HCT116 (cell line): Measurements from ENCODE around the gene MINDY4. TPM values are rescaled to one million over a fixed set of nuclear protein-coding genes. Genes with fewer than 3 reads are reported as not detected.

Experiments
- ATAC-seq: fragments of 200-7000 bp; cut with Tn5 transposase; 2 replicates; pipeline ENCODE4 v1.9.1; 2020; ENCODE audit warnings: mild to moderate bottlenecking, moderate library complexity
- BruUV-seq: library from RNA; stranded (reverse); fragments of 400-500 nt; replicated peaks from 2 replicates; lab custom pipeline; 2021; lab: Mats Ljungman, UMichigan
- CTCF ChIA-PET: fragments of 300-600 bp; sonication (Branson Sonifier 250); formaldehyde crosslinking; loops from one replicate; lab custom pipeline; 2021; ENCODE audit warnings: antibody characterized with exemption; lab: Charles Lee
- POLR2A ChIA-PET: fragments of 300-600, 350-600 bp; sonication (Branson Sonifier 250); formaldehyde crosslinking; loops from one replicate; lab custom pipeline; 2021; ENCODE audit warnings: antibody characterized with exemption; lab: Charles Lee
- RAD21 ChIA-PET, 2 experiments: fragments of 300-600 bp; sonication (Branson Sonifier 250); formaldehyde crosslinking; loops; one replicate each; lab custom pipeline; 2023; ENCODE audit warnings: low total read pairs in 2 of 2; ENCODE audit not compliant: uncharacterized antibody in 2 of 2, unreplicated experiment in 2 of 2, low non-redundant PET in 1 of 2; lab: Charles Lee
- DNase-seq: peaks from one replicate; pipeline ENCODE4 v3.0.0-alpha.2; 2010; ENCODE audit warnings: low read depth, low spot score
- H2AFZ ChIP-seq: fragments of 200-600 bp; shearing (Covaris generic), sonication (generic); 2 replicates; pipeline ENCODE4 v1.6.1; 2017; ENCODE audit warnings: low read depth, mixed run types, mixed read lengths, antibody characterized with exemption, low read length; ENCODE audit not compliant: poor library complexity, severe bottlenecking
- H3K27ac ChIP-seq: 2 replicates; pipeline ENCODE4 v1.5.1; 2012; ENCODE audit warnings: low read depth, low read length
- H3K27me3 ChIP-seq: fragments of 200-600 bp; sonication (generic); 2 replicates; pipeline ENCODE4 v1.6.1; 2016; ENCODE audit warnings: mixed run types, low read length, mixed read lengths; ENCODE audit not compliant: insufficient read depth
- H3K36me3 ChIP-seq, 2 experiments: fragments of 200-500 bp in 1 of 2; fragments of 200-600 bp in 1 of 2; sonication (Bioruptor generic) in 1 of 2; sonication (generic) in 1 of 2; 2 replicates each; pipeline versions ENCODE4 v1.5.1 to v1.6.1; 2014 to 2016; ENCODE audit warnings: low read length in 2 of 2, inconsistent platforms in 1 of 2, mixed read lengths in 1 of 2, mixed run types in 1 of 2; ENCODE audit not compliant: insufficient read depth in 2 of 2, control insufficient read depth in 1 of 2
- H3K4me1 ChIP-seq, 2 experiments: fragments of 200-600 bp in 1 of 2; sonication (generic) in 1 of 2; 2 replicates each; pipeline versions ENCODE4 v1.5.1 to v1.6.1; 2012 to 2017; ENCODE audit warnings: low read length in 2 of 2, inconsistent platforms in 1 of 2, mild to moderate bottlenecking in 1 of 2, mixed read lengths in 1 of 2, mixed run types in 1 of 2, moderate library complexity in 1 of 2; ENCODE audit not compliant: insufficient read depth in 2 of 2, control insufficient read depth in 1 of 2
- H3K4me2 ChIP-seq: fragments of 200-600 bp; sonication (generic); 2 replicates; pipeline ENCODE4 v1.6.1; 2017; ENCODE audit warnings: mixed run types, low read length, mixed read lengths
- H3K4me3 ChIP-seq, 2 experiments: fragments of 200-600 bp in 1 of 2; sonication (generic) in 1 of 2; replicated peaks in 1 of 2; 2 replicates each; pipeline ENCODE4 v1.5.1; 2011 to 2016; ENCODE audit warnings: low read length in 2 of 2, control low read depth in 1 of 2, low read depth in 1 of 2, mild to moderate bottlenecking in 1 of 2, mixed read lengths in 1 of 2, mixed run types in 1 of 2
- H3K79me2 ChIP-seq: fragments of 200-600 bp; sonication (generic); 2 replicates; pipeline ENCODE4 v1.6.1; 2017; ENCODE audit warnings: mild to moderate bottlenecking, mixed run types, low read length, moderate library complexity, mixed read lengths; ENCODE audit not compliant: insufficient read depth
- H3K9ac ChIP-seq: fragments of 200-600 bp; sonication (generic); 2 replicates; pipeline ENCODE4 v1.6.1; 2016; ENCODE audit warnings: low read length, mixed read lengths
- H3K9me2 ChIP-seq: fragments of 200-600 bp; sonication (generic), shearing (Covaris generic); 2 replicates; pipeline ENCODE4 v1.6.1; 2017; ENCODE audit warnings: mixed run types, mild to moderate bottlenecking, moderate library complexity; ENCODE audit not compliant: insufficient read depth
- H3K9me3 ChIP-seq, 2 experiments: fragments of 200-500 bp in 1 of 2; fragments of 200-600 bp in 1 of 2; sonication (Bioruptor generic) in 1 of 2; sonication (generic) in 1 of 2; 2 replicates each; pipeline ENCODE4 v1.6.1; 2014 to 2017; ENCODE audit warnings: low read length in 2 of 2, mixed read lengths in 2 of 2, inconsistent platforms in 1 of 2, low read depth in 1 of 2, mild to moderate bottlenecking in 1 of 2, mixed run types in 1 of 2, moderate library complexity in 1 of 2; ENCODE audit not compliant: control insufficient read depth in 1 of 2, insufficient read depth in 1 of 2
- H4K20me1 ChIP-seq: fragments of 200-600 bp; sonication (generic), shearing (Covaris generic); 2 replicates; pipeline ENCODE4 v1.6.1; 2017; ENCODE audit warnings: mixed run types, mild to moderate bottlenecking, moderate library complexity; ENCODE audit not compliant: insufficient read depth
- CBX3 ChIP-seq: IDR thresholded peaks from 2 replicates; pipeline ENCODE4 v1.6.1; 2012; ENCODE audit warnings: low read depth
- CEBPB ChIP-seq: IDR thresholded peaks from 2 replicates; pipeline ENCODE4 v1.6.1; 2012; ENCODE audit warnings: low read depth
- CTCF ChIP-seq, 3 experiments: fragments of 200-600 bp in 1 of 3; sonication (generic) in 1 of 3; IDR thresholded peaks in 2 of 3; conservative IDR thresholded peaks in 1 of 3; 2 replicates each; pipeline ENCODE4 v1.5.1; 2012 to 2017; ENCODE audit warnings: low read depth in 2 of 3, low read length in 2 of 3, antibody characterized with exemption in 1 of 3, borderline replicate concordance in 1 of 3, control low read depth in 1 of 3, mild to moderate bottlenecking in 1 of 3, mixed read lengths in 1 of 3, mixed run types in 1 of 3, moderate library complexity in 1 of 3; ENCODE audit not compliant: insufficient read depth in 1 of 3
- EGR1 ChIP-seq: IDR thresholded peaks from 2 replicates; pipeline ENCODE4 v1.6.1; 2012; ENCODE audit warnings: low read depth
- ELF1 ChIP-seq: IDR thresholded peaks from 2 replicates; pipeline ENCODE4 v1.6.1; 2012; ENCODE audit warnings: low read depth, borderline replicate concordance
- FOSL1 ChIP-seq: IDR thresholded peaks from 2 replicates; pipeline ENCODE4 v1.6.1; 2012; ENCODE audit warnings: low read depth
- JUND ChIP-seq: IDR thresholded peaks from 2 replicates; pipeline ENCODE4 v1.6.1; 2012
- POLR2A ChIP-seq: IDR thresholded peaks from 2 replicates; pipeline ENCODE4 v1.7.0; 2011; ENCODE audit warnings: borderline replicate concordance; ENCODE audit not compliant: insufficient read depth, insufficient read length; ENCODE audit errors: extremely low read depth
- POLR2AphosphoS5 ChIP-seq: IDR thresholded peaks from 2 replicates; pipeline ENCODE4 v1.6.1; 2011; ENCODE audit warnings: mild to moderate bottlenecking, low read depth, low read length, moderate library complexity
- RAD21 ChIP-seq: IDR thresholded peaks from 2 replicates; pipeline ENCODE4 v1.6.1; 2012; ENCODE audit warnings: low read depth, mild to moderate bottlenecking
- REST ChIP-seq: IDR thresholded peaks from 2 replicates; pipeline ENCODE4 v1.6.1; 2012; ENCODE audit warnings: low read depth
- SIN3A ChIP-seq: IDR thresholded peaks from 2 replicates; pipeline ENCODE4 v1.6.1; 2012; ENCODE audit warnings: low read depth
- SP1 ChIP-seq: IDR thresholded peaks from 2 replicates; pipeline ENCODE4 v1.6.1; 2012; ENCODE audit warnings: low read depth
- SRF ChIP-seq: IDR thresholded peaks from 2 replicates; pipeline ENCODE4 v1.6.1; 2012; ENCODE audit warnings: low read depth
- TCF7L2 ChIP-seq: IDR thresholded peaks from 2 replicates; pipeline ENCODE4 v1.7.0; 2011; ENCODE audit warnings: borderline replicate concordance, inconsistent platforms; ENCODE audit not compliant: insufficient read depth, insufficient read length; ENCODE audit errors: extremely low read depth
- ZBTB33 ChIP-seq: IDR thresholded peaks from 2 replicates; pipeline ENCODE4 v1.6.1; 2011; ENCODE audit warnings: mild to moderate bottlenecking, low read length, moderate library complexity; ENCODE audit not compliant: insufficient replicate concordance; ENCODE audit errors: extremely low read depth
- ZFX ChIP-seq: fragments of 450-650 bp; IDR thresholded peaks from 2 replicates; pipeline ENCODE4 v1.6.1; 2017
- ZNF274 ChIP-seq: fragments of 200-500 bp; sonication (Bioruptor generic); IDR thresholded peaks from 2 replicates; pipeline ENCODE4 v1.6.1; 2014; ENCODE audit warnings: mild to moderate bottlenecking, low read depth, low read length, inconsistent platforms
- intact Hi-C: fragments of 100-400 bp; cut with micrococcal nuclease; formaldehyde crosslinking; loops from 2 replicates; pipeline ENCODE4 v1.10.0; 2022
- total RNA-seq: library from RNA; stranded (reverse); gene quantifications from one replicate; pipeline ENCODE4 v1.2.1, GENCODE V29; 2021; ENCODE audit not compliant: unreplicated experiment

Gene MINDY4
- total RNA-seq, 1 experiment from 2014 or later = 6.1 TPM

GRCh38 chr7:30816645-30817370 is 45.6 kb downstream of the MINDY4 start:
- Histone ChIP-seq H3K27me3 (no peaks in the 10 kb centered on the region), H3K4me3 (no peak overlapping the region), H3K27ac (no peak overlapping the region), H3K9ac (no peak overlapping the region), H4K20me1 (no peaks in the 10 kb centered on the region), H3K4me2 (no peak overlapping the region)
- ChIA-PET POLR2A (no interaction called here), RAD21 (interaction anchor here in 1 of 2 experiments (0.7 kb wide), 1 partner anchor 62 kb away, joined by 3 read pairs; no protein-coding TSS in a partner anchor)
- ATAC-seq = no peak
- no peak for TF ChIP-seq RAD21
- no peak for TF ChIP-seq FOSL1
- no peak for TF ChIP-seq SRF
- TF ChIP-seq ZNF274 = no peak
- no peak for TF ChIP-seq POLR2AphosphoS5
- no peak for TF ChIP-seq ZFX
- TF ChIP-seq CEBPB = no peak
- TF ChIP-seq TCF7L2 = no peak
- no peak for TF ChIP-seq REST
- no peak for TF ChIP-seq ZBTB33
- TF ChIP-seq CTCF (IDR thresholded peaks at IDR 0.05 in 2 of 3, conservative IDR thresholded peaks at IDR 0.05 in 1 of 3; ENCODE audit: borderline replicate concordance in 1 of 3, insufficient read depth in 1 of 3, low read depth in 2 of 3, low read length in 2 of 3) = no peak
- no peak for TF ChIP-seq SP1
- TF ChIP-seq SIN3A = no peak
- no peak for TF ChIP-seq POLR2A
- no peak for TF ChIP-seq ELF1
- TF ChIP-seq CBX3 = no peak
- TF ChIP-seq EGR1 = no peak
- TF ChIP-seq JUND = no peak
- TF ChIP-seq, all 23 proteins: peak for 0
- no TSS peak for BruUV-seq
- no peaks in the 10 kb centered on the region for H3K9me2 ChIP-seq
- DNase-seq = no peak
- no peak overlapping the region for H2AFZ ChIP-seq
- H3K9me3 ChIP-seq = no peaks in the 10 kb centered on the region
- CTCF ChIA-PET = no interaction called here
- no peaks in the 10 kb centered on the region for H3K79me2 ChIP-seq
- intact Hi-C loops = no loop called here
- no peaks in the 10 kb centered on the region for H3K36me3 ChIP-seq
- no peaks in the 10 kb centered on the region for H3K4me1 ChIP-seq
